GM19351 (cell line): ENCODE measurements around the gene ZMYM5.
"Not testable (repeated sequence)": the region's sequence is repeated elsewhere in the genome, so short reads cannot be mapped to it uniquely, and the experiment has no call there.

Source experiments
- ATAC-seq: cut with Tn5 transposase; IDR thresholded peaks from one replicate; pipeline ENCODE4 v1.9.1; 2021; ENCODE audit warnings: mild to moderate bottlenecking, moderate library complexity; ENCODE audit not compliant: unreplicated experiment

Gene ZMYM5

GRCh38 chr13:19822673-19823072, 40.8 kb downstream of the ZMYM5 start:
- ATAC-seq: no peak

- ATAC-seq: no peak
Measured at GRCh38 chr13:19818223-19818842, 45.1 kb downstream of the ZMYM5 start.

GRCh38 chr13:19817510-19818158, 45.8 kb downstream of the ZMYM5 start:
- ATAC-seq: no peak

GRCh38 chr13:19817106-19817505, 46.3 kb downstream of the ZMYM5 start:
- ATAC-seq: no peak

GRCh38 chr13:19815842-19816241, 47.6 kb downstream of the ZMYM5 start:
- not testable (repeated sequence) for ATAC-seq

GRCh38 chr13:19810996-19811881, 52.2 kb downstream of the ZMYM5 start:
- ATAC-seq: no peak

- no peak for ATAC-seq
Measured at GRCh38 chr13:19810151-19810550, 53.3 kb downstream of the ZMYM5 start.

GRCh38 chr13:19805765-19806164, 57.7 kb downstream of the ZMYM5 start:
- ATAC-seq: no peak

GRCh38 chr13:19795956-19796355, 67.5 kb downstream of the ZMYM5 start:
- ATAC-seq: no peak

GRCh38 chr13:19794631-19795030, 68.8 kb downstream of the ZMYM5 start:
- ATAC-seq: no peak

- ATAC-seq: no peak
Measured at GRCh38 chr13:19791953-19792537, 71.4 kb downstream of the ZMYM5 start.

GRCh38 chr13:19782727-19783682, 80.4 kb downstream of the ZMYM5 start, which contains the start of gene PSPC1:
Gene PSPC1, minus strand, starts transcription at chr13:19782945. Its CDS starts 188 bp downstream, at chr13:19782757.
- peak; percentile 90 for ATAC-seq

GRCh38 chr13:19782049-19782726, 81.3 kb downstream of the ZMYM5 start:
- peak; percentile 35 for ATAC-seq

GRCh38 chr13:19781526-19781925, 81.9 kb downstream of the ZMYM5 start:
- ATAC-seq: no peak

- ATAC-seq: not testable (repeated sequence)
Measured at GRCh38 chr13:19780753-19781418, 82.6 kb downstream of the ZMYM5 start.
